ENCODE measurements around the gene MYO3B.
"Not testable (repeated sequence)": the region's sequence is repeated elsewhere in the genome, so short reads cannot be mapped to it uniquely, and the experiment has no call there.

The MYO3B gene

GRCh38 chr2:170428868-170429267 is 250.9 kb downstream of the MYO3B start:
- H3K27ac ChIP-seq: no peak overlapping the region
- TF ChIP-seq ZFX (IDR thresholded peaks at IDR 0.05) (no peak), CTCF (conservative IDR thresholded peaks at IDR 0.05) (no peak)

GRCh38 chr2:170432823-170433222 is 254.9 kb downstream of the MYO3B start:
- TF ChIP-seq ZFX (IDR thresholded peaks at IDR 0.05) (no peak), CTCF (conservative IDR thresholded peaks at IDR 0.05) (no peak)
- H3K27ac ChIP-seq: no peak overlapping the region

GRCh38 chr2:170433448-170433847 is 255.5 kb downstream of the MYO3B start:
- H3K27ac ChIP-seq: no peak overlapping the region
- TF ChIP-seq CTCF (conservative IDR thresholded peaks at IDR 0.05): no peak
- TF ChIP-seq ZFX (IDR thresholded peaks at IDR 0.05): no peak

- not testable (repeated sequence) for H3K27ac ChIP-seq
These were observed 256.4 kb downstream of the MYO3B start for GRCh38 chr2:170434396-170434795.

GRCh38 chr2:170434900-170435621 is 257.1 kb downstream of the MYO3B start:
- no peak overlapping the region for H3K27ac ChIP-seq
- TF ChIP-seq CTCF (conservative IDR thresholded peaks at IDR 0.05): no peak
- TF ChIP-seq ZFX (IDR thresholded peaks at IDR 0.05): no peak

GRCh38 chr2:170436077-170436943 is 258.4 kb downstream of the MYO3B start:
- no peak overlapping the region for H3K27ac ChIP-seq
- TF ChIP-seq ZFX (IDR thresholded peaks at IDR 0.05) (no peak), CTCF (conservative IDR thresholded peaks at IDR 0.05) (no peak)

- no peak overlapping the region for H3K27ac ChIP-seq
- TF ChIP-seq ZFX (IDR thresholded peaks at IDR 0.05): no peak
- TF ChIP-seq CTCF (conservative IDR thresholded peaks at IDR 0.05): no peak
These were observed 268.1 kb downstream of the MYO3B start for GRCh38 chr2:170446078-170446477.
